Smooth muscle cell of the pulmonary artery (primary cell): ENCODE data around the gene ZNF701. TPM values are rescaled to one million over a fixed set of nuclear protein-coding genes. Genes with fewer than 3 reads are reported as not detected.

Experiments
- total RNA-seq: library from RNA; depleted of rRNA; stranded (reverse); fragments of >200 nt; gene quantifications from 2 replicates; pipeline ENCODE4 v1.2.3, GENCODE V29; 2014

The ZNF701 gene
- 15.6 and 15.7 TPM in 2 replicates for total RNA-seq

GRCh38 chr19:52570000-52570861, at the start of gene ZNF701:
ZNF701 (plus strand) TSS chr19:52570287; CDS start chr19:52574148, 3,861 bp downstream.

DNA sequence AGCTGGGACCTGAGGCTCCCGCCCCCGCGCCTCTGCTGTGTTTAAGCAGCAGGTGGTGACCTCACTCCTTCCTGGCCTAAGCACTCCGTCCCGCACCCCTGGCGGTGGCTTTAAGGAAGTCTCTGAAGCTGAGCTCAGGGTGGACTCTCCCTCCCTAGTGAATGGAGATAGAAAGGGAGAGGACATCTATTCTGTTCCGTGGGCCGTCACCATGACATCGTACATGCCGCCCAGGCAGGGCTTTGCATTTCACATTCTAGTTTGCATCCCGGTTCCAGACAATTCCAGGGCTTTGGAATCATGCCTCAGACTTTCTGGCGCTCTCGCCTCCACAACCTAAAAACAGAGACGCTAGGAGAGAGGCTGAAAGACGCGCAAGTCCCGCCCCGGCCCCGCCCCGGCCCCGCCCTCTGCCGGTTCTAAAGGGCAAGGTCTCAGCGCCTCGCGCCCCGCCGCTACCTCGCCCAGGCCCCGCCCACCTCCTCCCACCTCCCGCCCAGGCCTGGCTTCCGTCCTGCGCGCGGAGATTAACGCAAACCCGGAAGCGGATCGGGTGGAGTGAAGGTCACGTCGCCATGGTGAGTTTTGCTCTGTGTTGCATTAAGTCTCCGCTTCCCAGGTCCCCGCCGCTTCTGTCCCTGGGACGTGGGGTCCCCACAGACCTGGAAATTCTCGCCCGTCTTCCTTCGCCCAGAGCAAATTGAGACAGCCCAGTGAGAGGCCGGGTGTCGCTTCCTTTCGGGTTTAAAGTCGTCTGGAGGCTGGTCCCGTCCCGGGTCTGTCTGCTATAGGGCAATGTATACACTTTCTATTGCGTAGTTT, 42.7 kb upstream of the ZNF701 start, which contains the start of gene ZNF808:
ZNF808 (plus strand) TSS at position 535 of the 822 bp plus-strand sequence. CDS start 15,617 bp downstream, outside the sequence.

Other genes starting within 250 kb of the ZNF701 start
- gene ZNF610, start 234.0 kb upstream of the ZNF701 start, total RNA-seq = 3.5 and 4.8 TPM in 2 replicates
- 21.9 and 34.0 TPM in 2 replicates for gene ZNF880, start 200.4 kb upstream of the ZNF701 start, total RNA-seq
- gene ZNF528, start 172.4 kb upstream of the ZNF701 start, total RNA-seq = 17.1 and 25.2 TPM in 2 replicates
- 0.07 and 0.23 TPM in 2 replicates for gene ZNF534, start 141.1 kb upstream of the ZNF701 start, total RNA-seq
- 4.6 and 5.5 TPM in 2 replicates for gene ZNF578, start 116.7 kb upstream of the ZNF701 start, total RNA-seq
- 23.9 and 24.8 TPM in 2 replicates for gene ZNF808, start 42.6 kb upstream of the ZNF701 start, total RNA-seq
- gene ZNF83, start 68.1 kb downstream of the ZNF701 start, total RNA-seq = 51.9 and 54.2 TPM in 2 replicates
- gene ZNF611, start 164.8 kb downstream of the ZNF701 start, total RNA-seq = 14.6 and 15.7 TPM in 2 replicates
- gene ZNF600, start 216.5 kb downstream of the ZNF701 start, total RNA-seq = 2.6 and 2.9 TPM in 2 replicates